Suprapubic skin (tissue), 4 donors: ENCODE results near the gene AOC1. TPM values are rescaled to one million over a fixed set of nuclear protein-coding genes. Genes with fewer than 3 reads are reported as not detected.

Experiments used
- DNase-seq, 2 donors: peaks; one replicate each; pipeline ENCODE4 v3.0.0-alpha.2; 2019; ENCODE audit warnings: low spot score in 2 of 2
- H3K27ac ChIP-seq: fragments of 200-600 bp; sonication (generic); one replicate; pipeline ENCODE4 v1.5.1; 2019
- H3K27me3 ChIP-seq: fragments of 200-600 bp; sonication (generic); one replicate; pipeline ENCODE4 v1.5.1; 2019
- H3K36me3 ChIP-seq: fragments of 200-600 bp; sonication (generic); one replicate; pipeline ENCODE4 v1.5.1; 2019
- H3K4me1 ChIP-seq: fragments of 200-600 bp; sonication (generic); one replicate; pipeline ENCODE4 v1.5.1; 2019
- H3K4me3 ChIP-seq: fragments of 200-600 bp; sonication (generic); one replicate; pipeline ENCODE4 v1.5.1; 2019; ENCODE audit warnings: mild to moderate bottlenecking
- H3K9me3 ChIP-seq: fragments of 200-600 bp; sonication (generic); one replicate; pipeline ENCODE4 v1.5.1; 2019
- CTCF ChIP-seq, 2 donors: fragments of 200-600 bp in 1 of 2; fragments of 450-650 bp in 1 of 2; sonication (generic) in 1 of 2; IDR thresholded peaks; one replicate each; pipeline ENCODE4 v1.5.1; 2016 to 2019; ENCODE audit warnings: antibody characterized with exemption in 2 of 2, mild to moderate bottlenecking in 1 of 2, moderate library complexity in 1 of 2
- EP300 ChIP-seq: sonication (generic); formaldehyde crosslinking; IDR thresholded peaks from one replicate; pipeline ENCODE4 v1.6.1; 2017; ENCODE audit warnings: antibody characterized with exemption
- POLR2A ChIP-seq, 2 donors: fragments of 450-650 bp; IDR thresholded peaks; one replicate each; pipeline ENCODE4 v1.6.1; 2017; ENCODE audit warnings: antibody characterized with exemption in 2 of 2, mild to moderate bottlenecking in 2 of 2, moderate library complexity in 2 of 2
- POLR2AphosphoS5 ChIP-seq, 3 donors: sonication (generic); formaldehyde crosslinking; IDR thresholded peaks; one replicate each; pipeline ENCODE4 v1.6.1; 2017; ENCODE audit warnings: antibody characterized with exemption in 3 of 3
- WGBS: methylation state at CpG from one replicate; pipeline ENCODE4 v1.1.5; 2018; 5-methylcytosine and 5-hydroxymethylcytosine counted together
- total RNA-seq, 4 donors: library from RNA; depleted of rRNA; stranded (reverse); fragments of >200 nt; gene quantifications; one replicate each; pipeline ENCODE4 v1.1.0, GENCODE V29; 2016

The AOC1 gene
- 1 to 10 TPM; 1.9 to 5.5 (median 2.3) TPM for total RNA-seq

GRCh38 chr7:150852371-150852905, at the start of gene AOC1:
AOC1 (plus strand) TSS chr7:150852517; CDS start chr7:150856471, 3,954 bp downstream.
- no peak for TF ChIP-seq CTCF (IDR thresholded peaks at IDR 0.05)
- no peak for TF ChIP-seq POLR2AphosphoS5 (IDR thresholded peaks at IDR 0.05)
- TF ChIP-seq POLR2A (IDR thresholded peaks at IDR 0.05), result no peak
- TF ChIP-seq EP300, result no peak
- H3K4me1 ChIP-seq, result no peaks in the 10 kb centered on the region
- H3K9me3 ChIP-seq, result no peaks in the 10 kb centered on the region
- 52% methylated on average over 7 of the region's 8 CpGs for WGBS
- no peaks in the 10 kb centered on the region for H3K36me3 ChIP-seq
- H3K27me3 ChIP-seq, result peaks cover 20% of the 10 kb centered on the region
- H3K27ac ChIP-seq, result no peak within 1 kb of the TSS
- DNase-seq, result no peak
- H3K4me3 ChIP-seq, result no peak within 1 kb of the TSS

GRCh38 chr7:150803161-150803860, 49.0 kb upstream of the AOC1 start:
- DNase-seq, result no peak
- Histone ChIP-seq H3K4me3 (no peak overlapping the region), H3K27ac (no peak overlapping the region), H3K4me1 (peaks cover 20% of the 10 kb centered on the region), H3K9me3 (no peaks in the 10 kb centered on the region), H3K27me3 (peaks cover 43% of the 10 kb centered on the region), H3K36me3 (no peaks in the 10 kb centered on the region)
- 85% methylated on average over 10 of the region's 10 CpGs for WGBS
- no peak for TF ChIP-seq EP300
- TF ChIP-seq POLR2AphosphoS5 (IDR thresholded peaks at IDR 0.05), result no peak
- TF ChIP-seq CTCF (IDR thresholded peaks at IDR 0.05), result no peak
- no peak for TF ChIP-seq POLR2A (IDR thresholded peaks at IDR 0.05)

GRCh38 chr7:150804802-150805201, 47.5 kb upstream of the AOC1 start:
- no peak overlapping the region for H3K4me3 ChIP-seq
- peaks cover 31% of the 10 kb centered on the region for H3K27me3 ChIP-seq
- H3K36me3 ChIP-seq, result no peaks in the 10 kb centered on the region
- 79% methylated on average over 5 of the region's 5 CpGs for WGBS
- peaks cover 17% of the 10 kb centered on the region for H3K4me1 ChIP-seq
- no peak overlapping the region for H3K27ac ChIP-seq
- no peak for DNase-seq
- TF ChIP-seq CTCF (IDR thresholded peaks at IDR 0.05), result no peak
- no peak for TF ChIP-seq EP300
- no peak for TF ChIP-seq POLR2A (IDR thresholded peaks at IDR 0.05)
- TF ChIP-seq POLR2AphosphoS5 (IDR thresholded peaks at IDR 0.05), result no peak
- no peaks in the 10 kb centered on the region for H3K9me3 ChIP-seq

- Histone ChIP-seq H3K27me3 (peaks cover 20% of the 10 kb centered on the region), H3K9me3 (no peaks in the 10 kb centered on the region), H3K4me3 (no peak overlapping the region), H3K4me1 (peaks cover 6% of the 10 kb centered on the region), H3K27ac (no peak overlapping the region), H3K36me3 (no peaks in the 10 kb centered on the region)
- DNase-seq, result no peak
- no peak for TF ChIP-seq EP300
- no peak for TF ChIP-seq POLR2AphosphoS5 (IDR thresholded peaks at IDR 0.05)
- TF ChIP-seq CTCF (IDR thresholded peaks at IDR 0.05), result no peak
- TF ChIP-seq POLR2A (IDR thresholded peaks at IDR 0.05), result no peak
These were observed 46.5 kb upstream of the AOC1 start for GRCh38 chr7:150805864-150806263.

- peaks cover under 1% of the 10 kb centered on the region for H3K4me1 ChIP-seq
- no peak overlapping the region for H3K27ac ChIP-seq
- H3K27me3 ChIP-seq, result peaks cover 14% of the 10 kb centered on the region
- H3K4me3 ChIP-seq, result no peak overlapping the region
- WGBS, result 94% methylated on average over 3 of the region's 3 CpGs
- no peak for TF ChIP-seq CTCF (IDR thresholded peaks at IDR 0.05)
- no peak for TF ChIP-seq EP300
- no peak for TF ChIP-seq POLR2A (IDR thresholded peaks at IDR 0.05)
- no peak for TF ChIP-seq POLR2AphosphoS5 (IDR thresholded peaks at IDR 0.05)
- H3K36me3 ChIP-seq, result no peaks in the 10 kb centered on the region
- no peak for DNase-seq
- no peaks in the 10 kb centered on the region for H3K9me3 ChIP-seq
These were observed 45.9 kb upstream of the AOC1 start for GRCh38 chr7:150806454-150806853.
